HEK293T (cell line): ENCODE measurements around the gene MATN4.

Experiments
- CTCF ChIA-PET: fragments of 350-600 bp; formaldehyde crosslinking; extraction: SDS; loops from one replicate; lab custom pipeline; 2021; ENCODE audit warnings: antibody characterized with exemption, inconsistent platforms; lab: Yijun Ruan, JAX
- POLR2A ChIA-PET: fragments of 350-600 bp; formaldehyde crosslinking; extraction: SDS; loops from one replicate; lab custom pipeline; 2020; ENCODE audit warnings: antibody characterized with exemption, inconsistent platforms; lab: Yijun Ruan, JAX
- DNase-seq: peaks from one replicate; pipeline ENCODE4 v3.0.0; 2012; ENCODE audit warnings: mixed read lengths; ENCODE audit errors: extremely low spot score
- ARNT ChIP-seq: fragments of 450-650 bp; IDR thresholded peaks from 2 replicates; pipeline ENCODE4 v1.6.1; 2017; ENCODE audit warnings: mild to moderate bottlenecking
- BHLHE40 ChIP-seq: fragments of 450-650 bp; IDR thresholded peaks from 2 replicates; pipeline ENCODE4 v1.6.1; 2016; ENCODE audit warnings: mild to moderate bottlenecking, moderate library complexity, borderline replicate concordance
- CTBP1 ChIP-seq: fragments of 450-650 bp; IDR thresholded peaks from 2 replicates; pipeline ENCODE4 v1.6.1; 2016; ENCODE audit warnings: borderline replicate concordance
- ELF4 ChIP-seq: fragments of 450-650 bp; IDR thresholded peaks from 2 replicates; pipeline ENCODE4 v1.6.1; 2017; ENCODE audit warnings: antibody characterized with exemption
- FOXA1 ChIP-seq: fragments of 450-650 bp; IDR thresholded peaks from 2 replicates; pipeline ENCODE4 v1.6.1; 2016; ENCODE audit warnings: mild to moderate bottlenecking
- FOXK2 ChIP-seq: fragments of 450-650 bp; IDR thresholded peaks from 2 replicates; pipeline ENCODE4 v1.6.1; 2016; ENCODE audit warnings: mild to moderate bottlenecking
- FOXM1 ChIP-seq: fragments of 450-650 bp; IDR thresholded peaks from 2 replicates; pipeline ENCODE4 v1.6.1; 2017; ENCODE audit warnings: mild to moderate bottlenecking, borderline replicate concordance
- HDGF ChIP-seq: fragments of 450-650 bp; IDR thresholded peaks from 2 replicates; pipeline ENCODE4 v1.6.1; 2017; ENCODE audit warnings: antibody characterized with exemption, borderline replicate concordance
- L3MBTL2 ChIP-seq: fragments of 450-650 bp; conservative IDR thresholded peaks from 2 replicates; pipeline ENCODE4 v1.6.1; 2016; ENCODE audit warnings: mild to moderate bottlenecking
- LEF1 ChIP-seq: fragments of 450-650 bp; IDR thresholded peaks from 2 replicates; pipeline ENCODE4 v1.6.1; 2017; ENCODE audit warnings: mild to moderate bottlenecking, borderline replicate concordance
- NFRKB ChIP-seq: fragments of 450-650 bp; IDR thresholded peaks from 2 replicates; pipeline ENCODE4 v1.6.1; 2016; ENCODE audit warnings: mild to moderate bottlenecking, moderate library complexity
- PKNOX1 ChIP-seq: fragments of 450-650 bp; IDR thresholded peaks from 2 replicates; pipeline ENCODE4 v1.6.1; 2016
- SP1 ChIP-seq: fragments of 450-650 bp; IDR thresholded peaks from 2 replicates; pipeline ENCODE4 v1.6.1; 2017
- SUZ12 ChIP-seq: fragments of 450-650 bp; IDR thresholded peaks from 2 replicates; pipeline ENCODE4 v1.6.1; 2016; ENCODE audit warnings: mild to moderate bottlenecking
- TARDBP ChIP-seq: fragments of 450-650 bp; IDR thresholded peaks from 2 replicates; pipeline ENCODE4 v1.6.1; 2016
- ZNF384 ChIP-seq: fragments of 450-650 bp; IDR thresholded peaks from 2 replicates; pipeline ENCODE4 v1.6.1; 2016

MATN4 gene

GRCh38 chr20:45320948-45321595, 13.0 kb upstream of the MATN4 start:
- CTCF ChIA-PET: interaction anchor here (0.6 to 1.0 kb wide), 2 partner anchors 26 to 233 kb away, joined by 3 to 4 read pairs; no protein-coding TSS in a partner anchor
- TF ChIP-seq FOXM1 (no peak), CTBP1 (no peak), TARDBP (no peak), PKNOX1 (no peak), NFRKB (no peak), ARNT (no peak), FOXK2 (no peak), ELF4 (no peak), BHLHE40 (no peak), ZNF384 (no peak), SP1 (no peak), HDGF (no peak), LEF1 (no peak), FOXA1 (no peak), SUZ12 (no peak), L3MBTL2 (no peak)
- POLR2A ChIA-PET: no interaction called here
- no peak for DNase-seq

- CTCF ChIA-PET: interaction anchor here (0.7 to 1.7 kb wide), 6 partner anchors 18 to 549 kb away, joined by 3 to 8 read pairs (median 4); no protein-coding TSS in a partner anchor
- POLR2A ChIA-PET: interaction anchor here (1.0 kb wide), 1 partner anchor 118 kb away, joined by 3 read pairs; no protein-coding TSS in a partner anchor
Measured at GRCh38 chr20:45318948-45319347, 10.8 kb upstream of the MATN4 start.

GRCh38 chr20:45318386-45318939, 10.4 kb upstream of the MATN4 start:
- ChIA-PET POLR2A (interaction anchor here (0.7 to 1.0 kb wide), 2 partner anchors 44 to 118 kb away, joined by 3 read pairs; partner anchors contain the start of gene SYS1), CTCF (interaction anchor here (0.7 to 1.7 kb wide), 8 partner anchors 8 to 549 kb away, joined by 3 to 8 read pairs (median 4); no protein-coding TSS in a partner anchor)
- no peak for TF ChIP-seq FOXA1
- TF ChIP-seq PKNOX1: no peak
- no peak for TF ChIP-seq TARDBP
- TF ChIP-seq L3MBTL2: no peak
- no peak for DNase-seq

More at GRCh38 chr20:45318948-45319347, 10.8 kb upstream of the MATN4 start:
- DNase-seq: no peak
- TF ChIP-seq SUZ12 (no peak), ELF4 (no peak), SP1 (no peak), ARNT (no peak), L3MBTL2 (no peak), CTBP1 (no peak), HDGF (no peak), FOXA1 (no peak), TARDBP (no peak), PKNOX1 (no peak), NFRKB (no peak), ZNF384 (no peak), BHLHE40 (no peak)

GRCh38 chr20:45317826-45318225, 9.7 kb upstream of the MATN4 start:
- TF ChIP-seq BHLHE40: no peak
- TF ChIP-seq L3MBTL2: no peak
- TF ChIP-seq PKNOX1: no peak
- TF ChIP-seq HDGF: no peak
- no peak for TF ChIP-seq LEF1
- no peak for TF ChIP-seq ZNF384
- TF ChIP-seq SP1: no peak
- no peak for TF ChIP-seq NFRKB
- POLR2A ChIA-PET: interaction anchor here (0.7 kb wide), 1 partner anchor 45 kb away, joined by 3 read pairs; the partner anchor contains the start of gene SYS1
- no peak for DNase-seq
- CTCF ChIA-PET: interaction anchor here (0.8 to 1.3 kb wide), 3 partner anchors 9 to 119 kb away, joined by 3 to 8 read pairs (median 3); no protein-coding TSS in a partner anchor

- TF ChIP-seq FOXM1: no peak
- no peak for TF ChIP-seq BHLHE40
- TF ChIP-seq ELF4: no peak
- TF ChIP-seq PKNOX1: no peak
- no peak for TF ChIP-seq ZNF384
- no peak for TF ChIP-seq L3MBTL2
- ChIA-PET CTCF (interaction anchor here (0.7 kb wide), 1 partner anchor 885 kb away, joined by 4 read pairs; no protein-coding TSS in a partner anchor), POLR2A (no interaction called here)
- DNase-seq: no peak
Measured at GRCh38 chr20:45316150-45317080, 8.3 kb upstream of the MATN4 start.
